Measurements from ENCODE around the gene PPARG.
A peak's percentile ranks its signal among the peaks of the same experiment; 100 is the strongest.
"Not testable (repeated sequence)": the region's sequence is repeated elsewhere in the genome, so short reads cannot be mapped to it uniquely, and the experiment has no call there.

Gene PPARG

GRCh38 chr3:12477256-12477655, 188.4 kb downstream of the PPARG start:
- Mint-ChIP-seq H3K4me1 (no peaks in the 10 kb centered on the region), H3K27me3 (ENCODE audit: low read depth, poor library complexity) (peaks cover 13% of the 10 kb centered on the region), H3K27ac (no peak overlapping the region)

GRCh38 chr3:12478326-12478725, 189.5 kb downstream of the PPARG start:
- Mint-ChIP-seq H3K4me1 (peaks cover 5% of the 10 kb centered on the region), H3K27me3 (ENCODE audit: low read depth, poor library complexity) (peaks cover 11% of the 10 kb centered on the region), H3K9me3 (no peaks in the 10 kb centered on the region), H3K27ac (no peak overlapping the region), H3K4me3 (no peak overlapping the region), H3K36me3 (ENCODE audit: low read depth) (no peaks in the 10 kb centered on the region)
- TF ChIP-seq CTCF (IDR thresholded peaks at IDR 0.05) = no peak
- no peak for DNase-seq

More at GRCh38 chr3:12477256-12477655, 188.4 kb downstream of the PPARG start:
- H3K4me3 Mint-ChIP-seq = no peak overlapping the region
- no peak for TF ChIP-seq CTCF (IDR thresholded peaks at IDR 0.05)
- DNase-seq = no peak
- H3K36me3 Mint-ChIP-seq (ENCODE audit: low read depth) = no peaks in the 10 kb centered on the region
- H3K9me3 Mint-ChIP-seq = no peaks in the 10 kb centered on the region

- not testable (repeated sequence) for H3K9me3 Mint-ChIP-seq; DNase-seq; H3K36me3 Mint-ChIP-seq (ENCODE audit: low read depth); H3K4me3 Mint-ChIP-seq; H3K27ac Mint-ChIP-seq
- H3K27me3 Mint-ChIP-seq (ENCODE audit: low read depth, poor library complexity) = peaks cover 15% of the 10 kb centered on the region
- peaks cover 13% of the 10 kb centered on the region for H3K4me1 Mint-ChIP-seq
Measured at GRCh38 chr3:12479198-12479597, 190.3 kb downstream of the PPARG start.

- peak; percentile 71 for TF ChIP-seq CTCF (IDR thresholded peaks at IDR 0.05)
- Mint-ChIP-seq H3K27me3 (ENCODE audit: low read depth, poor library complexity) (peaks cover 10% of the 10 kb centered on the region), H3K4me1 (peaks cover 19% of the 10 kb centered on the region), H3K9me3 (no peaks in the 10 kb centered on the region), H3K4me3 (no peak overlapping the region), H3K36me3 (ENCODE audit: low read depth) (no peaks in the 10 kb centered on the region), H3K27ac (no peak overlapping the region)
- DNase-seq = peak; percentile 19
Measured at GRCh38 chr3:12479919-12480427, 191.1 kb downstream of the PPARG start.

GRCh38 chr3:12483410-12483809, 194.5 kb downstream of the PPARG start:
- Mint-ChIP-seq H3K4me3 (peak overlapping the region; percentile 93), H3K9me3 (no peaks in the 10 kb centered on the region), H3K4me1 (peaks cover 50% of the 10 kb centered on the region), H3K36me3 (ENCODE audit: low read depth) (no peaks in the 10 kb centered on the region), H3K27me3 (ENCODE audit: low read depth, poor library complexity) (peaks cover 7% of the 10 kb centered on the region), H3K27ac (no peak overlapping the region)
- DNase-seq = no peak
- no peak for TF ChIP-seq CTCF (IDR thresholded peaks at IDR 0.05)

GRCh38 chr3:12483872-12484197, 195.0 kb downstream of the PPARG start:
- peaks cover 7% of the 10 kb centered on the region for H3K27me3 Mint-ChIP-seq (ENCODE audit: low read depth, poor library complexity)
- H3K36me3 Mint-ChIP-seq (ENCODE audit: low read depth) = no peaks in the 10 kb centered on the region
- peak overlapping the region; percentile 93 for H3K4me3 Mint-ChIP-seq
- TF ChIP-seq CTCF (IDR thresholded peaks at IDR 0.05) = no peak
- H3K4me1 Mint-ChIP-seq = peaks cover 54% of the 10 kb centered on the region
- DNase-seq = no peak
- no peaks in the 10 kb centered on the region for H3K9me3 Mint-ChIP-seq
- H3K27ac Mint-ChIP-seq = peak overlapping the region; percentile 53
